Measurements from ENCODE around the gene PGAP2.

- TF ChIP-seq NFATC3 (CRISPR knock-in tag; IDR thresholded peaks at IDR 0.05) (no peak), JUND (CRISPR knock-in tag; IDR thresholded peaks at IDR 0.05) (no peak), CHD2 (IDR thresholded peaks at IDR 0.05; ENCODE audit: low read depth, low read length) (no peak), CTCF (CRISPR knock-in tag; IDR thresholded peaks at IDR 0.05) (no peak), PATZ1 (CRISPR knock-in tag; IDR thresholded peaks at IDR 0.05) (no peak), NFIC (IDR thresholded peaks at IDR 0.05; ENCODE audit: low read length) (no peak), EP300 (IDR thresholded peaks at IDR 0.05; ENCODE audit: low read depth in 2 of 2, low read length in 2 of 2) (no peak), EP300 (CRISPR knock-in tag; IDR thresholded peaks at IDR 0.05; ENCODE audit: borderline replicate concordance) (no peak), RCOR2 (CRISPR knock-in tag; IDR thresholded peaks at IDR 0.05) (no peak), RNF2 (conservative IDR thresholded peaks at IDR 0.05; ENCODE audit: low read depth) (no peak), HOXA9 (CRISPR knock-in tag; IDR thresholded peaks at IDR 0.05; ENCODE audit: borderline replicate concordance) (no peak), PHB2 (IDR thresholded peaks at IDR 0.05; ENCODE audit: partially characterized antibody) (no peak), IRF1 (CRISPR knock-in tag; IDR thresholded peaks at IDR 0.05; ENCODE audit: low read depth) (no peak), TAF1 (CRISPR knock-in tag; IDR thresholded peaks at IDR 0.05) (no peak)
- TF ChIP-seq, protein P1, sequence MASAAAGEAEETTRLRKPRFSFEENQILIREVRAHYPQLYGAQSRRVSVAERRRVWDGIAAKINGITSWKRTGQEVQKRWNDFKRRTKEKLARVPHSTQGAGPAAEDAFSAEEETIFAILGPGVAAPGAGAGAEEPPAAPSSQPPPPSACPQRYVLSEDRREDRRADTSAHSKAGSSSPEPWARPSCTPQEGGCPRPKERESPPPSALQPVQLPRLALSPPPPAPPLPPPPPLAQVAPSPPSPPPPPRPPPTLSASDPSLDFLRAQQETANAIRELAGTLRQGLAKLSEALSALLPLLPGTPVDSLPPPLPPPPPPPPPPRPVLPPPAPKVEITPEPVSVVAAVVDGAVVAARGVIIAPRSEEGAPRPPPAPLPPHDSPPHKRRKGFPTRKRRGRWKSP (CRISPR knock-in tag; IDR thresholded peaks at IDR 0.05) = no peak
Measured at GRCh38 chr11:3815845-3816244, 7.5 kb downstream of the PGAP2 start.

Data from HepG2 (cell line).